Measurements from ENCODE around the gene SPATA3. TPM values are rescaled to one million over a fixed set of nuclear protein-coding genes. Genes with fewer than 3 reads are reported as not detected.

Gene SPATA3
- total and polyA plus RNA-seq, 2 experiments from 2014 or later = not detected

DNA sequence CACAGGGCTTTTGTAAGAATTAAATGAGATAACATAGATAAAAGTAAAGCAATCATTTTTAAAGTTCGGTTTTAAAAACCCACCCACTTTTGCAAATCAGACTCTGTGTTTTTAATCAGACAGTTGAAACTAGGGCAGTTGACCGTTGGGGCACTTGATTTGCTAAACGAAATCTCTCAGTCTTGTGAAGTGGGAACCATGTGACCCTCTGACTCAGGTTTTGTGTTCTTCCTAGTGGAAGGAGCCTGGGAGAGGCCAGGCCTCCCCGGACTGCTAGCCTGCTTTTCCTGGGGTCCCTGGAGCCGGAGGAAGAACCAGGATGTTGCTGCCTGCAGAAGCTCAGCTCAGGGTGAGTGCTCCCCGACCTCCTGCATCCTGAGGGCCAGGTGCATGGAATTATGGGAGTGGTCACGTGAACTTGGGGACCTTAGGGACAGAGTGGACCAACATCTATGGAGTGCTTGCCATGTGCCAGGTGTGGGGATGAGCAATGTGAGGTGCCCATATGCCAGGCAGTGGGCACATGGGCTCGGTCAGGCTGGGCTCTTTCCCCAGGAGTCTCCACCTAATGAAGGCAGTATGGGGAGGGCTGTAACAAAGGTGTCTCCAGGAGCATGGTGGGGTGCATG is 45.3 kb downstream of the SPATA3 start:
- peaks cover 44% of the 10 kb centered on the region for H3K27me3 ChIP-seq (ENCODE audit: insufficient read depth)
- H3F3A ChIP-seq (replicated peaks; ENCODE audit: low read depth) = 0 out of 2 replicates have a peak, but pooled peaks cover 3% of the 10 kb centered on the region
- H3K4me3 ChIP-seq = no peak overlapping the region
- ATAC-seq = no peak
- TF ChIP-seq ZNF462 (CRISPR knock-in tag; IDR thresholded peaks at IDR 0.05) = no peak
- no peak for TF ChIP-seq JUNB (IDR thresholded peaks at IDR 0.05; ENCODE audit: unreplicated experiment)
- no peak for TF ChIP-seq STAT1 (IDR thresholded peaks at IDR 0.05; ENCODE audit: unreplicated experiment)
- no peak for TF ChIP-seq POLR2AphosphoS5 (IDR thresholded peaks at IDR 0.05; ENCODE audit: low read depth)
- TF ChIP-seq ZNF331 (CRISPR knock-in tag; IDR thresholded peaks at IDR 0.05; ENCODE audit: low read depth) = no peak
- no peak for TF ChIP-seq CREB1 (CRISPR knock-in tag; IDR thresholded peaks at IDR 0.05; ENCODE audit: low read depth)
- TF ChIP-seq, protein P1, sequence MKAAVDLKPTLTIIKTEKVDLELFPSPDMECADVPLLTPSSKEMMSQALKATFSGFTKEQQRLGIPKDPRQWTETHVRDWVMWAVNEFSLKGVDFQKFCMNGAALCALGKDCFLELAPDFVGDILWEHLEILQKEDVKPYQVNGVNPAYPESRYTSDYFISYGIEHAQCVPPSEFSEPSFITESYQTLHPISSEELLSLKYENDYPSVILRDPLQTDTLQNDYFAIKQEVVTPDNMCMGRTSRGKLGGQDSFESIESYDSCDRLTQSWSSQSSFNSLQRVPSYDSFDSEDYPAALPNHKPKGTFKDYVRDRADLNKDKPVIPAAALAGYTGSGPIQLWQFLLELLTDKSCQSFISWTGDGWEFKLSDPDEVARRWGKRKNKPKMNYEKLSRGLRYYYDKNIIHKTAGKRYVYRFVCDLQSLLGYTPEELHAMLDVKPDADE (IDR thresholded peaks at IDR 0.05) = no peak
- no peak for TF ChIP-seq EZH2phosphoT487 (IDR thresholded peaks at IDR 0.05; ENCODE audit: unreplicated experiment)
- TF ChIP-seq ZNF114 (CRISPR knock-in tag; IDR thresholded peaks at IDR 0.05) = no peak
- no peak for TF ChIP-seq EZH2 (IDR thresholded peaks at IDR 0.05; ENCODE audit: low read depth, unreplicated experiment)
- no peak for TF ChIP-seq CTCF (conservative IDR thresholded peaks at IDR 0.05; ENCODE audit: low read depth in 2 of 2)
- TF ChIP-seq NANOG (IDR thresholded peaks at IDR 0.05; ENCODE audit: borderline replicate concordance) = no peak
- no peak for TF ChIP-seq REST (IDR thresholded peaks at IDR 0.05; ENCODE audit: unreplicated experiment)
- no peaks in the 10 kb centered on the region for H3K79me2 ChIP-seq (replicated peaks; ENCODE audit: insufficient read depth)
- H3K4me1 ChIP-seq (ENCODE audit: insufficient read depth) = no peaks in the 10 kb centered on the region
- no peak overlapping the region for H3K4me2 ChIP-seq
- Mint-ChIP-seq H3K36me3 (ENCODE audit: low read depth) (no peaks in the 10 kb centered on the region; the same call in 2 of the 3 replicates), H3K27me3 (ENCODE audit: insufficient read depth, low read depth, poor library complexity) (peaks cover 31% of the 10 kb centered on the region), H3K4me1 (peaks cover 6% of the 10 kb centered on the region), H3K27ac (no peak overlapping the region), H3K4me3 (no peak overlapping the region), H3K9me3 (no peaks in the 10 kb centered on the region)
- H3K9me2 ChIP-seq (ENCODE audit: insufficient read depth) = no peaks in the 10 kb centered on the region
- no peak overlapping the region for H2AFZ ChIP-seq
- H3K27ac ChIP-seq (ENCODE audit: low read depth) = no peak overlapping the region
- no peak for DNase-seq (ENCODE audit: low spot score)
- H3K36me3 ChIP-seq (ENCODE audit: insufficient read depth) = no peaks in the 10 kb centered on the region
- no peaks in the 10 kb centered on the region for H4K20me1 ChIP-seq (replicated peaks; ENCODE audit: insufficient read depth)
